ENCODE results near the gene PRG3.
"Not testable (repeated sequence)": the region's sequence is repeated elsewhere in the genome, so short reads cannot be mapped to it uniquely, and the experiment has no call there.

PRG3 gene

DNA sequence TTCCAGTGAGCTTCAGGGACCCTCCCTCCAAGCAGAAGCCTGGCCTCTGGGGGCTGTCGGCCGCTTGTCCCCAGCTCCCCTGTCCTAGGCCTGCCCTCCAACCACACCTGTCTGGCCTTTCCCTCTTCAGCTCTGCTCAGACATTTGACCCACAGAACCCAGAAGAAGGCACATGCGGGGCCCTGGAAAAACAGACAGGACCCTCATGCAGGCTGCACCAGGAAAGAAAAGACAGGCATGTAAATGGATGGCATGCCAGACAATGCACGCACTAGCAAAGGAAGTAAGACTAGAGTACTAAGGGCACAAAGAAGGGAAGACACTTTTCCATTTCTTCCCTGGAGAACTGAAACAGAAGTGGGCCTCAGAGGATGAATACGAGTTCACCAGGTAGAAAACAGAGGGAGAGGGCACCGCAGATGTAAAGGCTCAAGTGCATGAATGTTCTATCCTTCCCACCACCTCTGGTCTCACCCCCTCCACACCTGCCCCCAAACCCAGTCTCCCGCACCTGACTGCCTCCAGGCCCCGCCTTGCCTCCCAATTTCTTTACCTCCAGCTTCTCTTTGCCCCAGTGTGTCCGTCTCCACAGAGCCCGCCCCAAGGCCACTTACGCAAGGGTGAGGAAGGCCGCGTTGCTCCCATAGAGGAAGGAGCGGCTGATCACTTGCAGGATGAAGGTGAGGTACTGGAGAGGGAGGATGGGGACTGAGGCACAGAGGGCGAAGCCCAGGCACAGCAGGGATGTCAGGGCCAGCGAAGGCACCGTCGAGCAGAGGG lies 28.6 kb upstream of the PRG3 start:
- DNase-seq (ENCODE audit: low read depth in 1 of 2, low spot score in 1 of 2), result no peak

- no peak for DNase-seq (ENCODE audit: low read depth in 1 of 2, low spot score in 1 of 2)
These were observed 27.8 kb upstream of the PRG3 start for GRCh38 chr11:57408771-57409170.

- no peak for DNase-seq (ENCODE audit: low read depth in 1 of 2, low spot score in 1 of 2)
These were observed 27.1 kb upstream of the PRG3 start for GRCh38 chr11:57407941-57408475.

DNA sequence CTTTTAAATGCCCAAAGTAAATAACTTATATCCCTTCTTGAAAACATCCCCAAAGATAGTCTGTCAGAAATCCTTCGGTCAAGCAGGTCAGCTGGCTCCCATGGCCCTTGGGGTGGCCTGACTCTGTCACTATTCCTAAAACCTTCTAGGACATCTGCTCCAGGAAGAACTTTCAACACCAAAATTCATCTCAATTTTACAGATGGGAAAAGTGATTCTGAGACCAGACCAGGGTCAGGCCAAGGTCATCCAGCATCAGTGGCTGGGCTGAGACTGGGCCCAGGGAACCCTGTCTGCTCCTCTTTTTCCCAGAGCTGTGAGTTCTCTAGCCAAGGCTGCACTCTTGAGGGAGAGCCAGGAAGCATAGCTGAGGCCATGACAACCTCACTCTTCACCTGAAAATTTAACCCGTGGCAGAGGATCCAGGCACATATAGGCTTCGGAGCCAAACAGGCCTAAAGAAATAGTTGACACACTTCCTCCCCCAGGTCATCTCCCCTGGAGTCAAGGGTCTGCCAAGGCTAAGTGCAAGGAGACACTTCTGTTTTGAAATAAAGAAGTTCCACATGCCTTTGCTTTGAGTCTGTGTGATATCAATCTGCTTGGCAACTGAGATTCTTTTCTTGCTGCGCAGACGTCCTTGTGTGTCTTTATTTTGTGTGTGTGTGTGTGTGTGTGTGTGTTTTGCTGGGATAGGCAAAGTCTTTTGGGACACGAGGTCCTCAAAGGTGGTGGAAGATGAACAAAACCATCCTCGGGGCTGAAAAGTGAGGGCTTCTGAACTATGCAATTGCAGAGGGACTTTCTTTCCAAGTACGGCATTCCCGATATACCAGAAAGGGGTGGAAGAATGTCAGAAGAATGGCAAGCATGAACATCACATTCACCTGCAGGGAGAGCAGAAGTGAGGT lies 26.3 kb upstream of the PRG3 start:
- DNase-seq (ENCODE audit: low read depth in 1 of 2, low spot score in 1 of 2), result no peak

- DNase-seq (ENCODE audit: low read depth in 1 of 2, low spot score in 1 of 2), result peak; percentile 35 to 61
These were observed 25.5 kb upstream of the PRG3 start for GRCh38 chr11:57406337-57406904.

GRCh38 chr11:57405271-57405860 lies 24.4 kb upstream of the PRG3 start:
- DNase-seq (ENCODE audit: low read depth in 1 of 2, low spot score in 1 of 2), result no peak

DNA sequence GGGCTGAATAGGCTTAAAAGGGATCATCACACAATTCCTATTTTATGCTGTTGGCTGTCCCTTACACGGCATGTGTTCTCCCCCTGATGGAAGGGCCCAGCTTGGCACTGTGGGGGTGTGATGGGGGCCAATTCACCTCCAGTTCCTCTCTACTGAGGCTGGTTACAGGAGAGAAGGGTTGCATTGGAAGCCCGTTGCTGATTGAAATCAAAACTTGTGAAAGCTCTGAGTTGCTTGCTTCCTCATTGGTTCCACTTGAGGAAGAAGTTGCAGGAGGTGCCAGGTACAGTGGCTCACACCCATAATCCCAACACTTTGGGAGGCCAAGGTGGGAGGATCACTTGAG lies 22.8 kb upstream of the PRG3 start:
- DNase-seq (ENCODE audit: low read depth in 1 of 2, low spot score in 1 of 2), result no peak

DNA sequence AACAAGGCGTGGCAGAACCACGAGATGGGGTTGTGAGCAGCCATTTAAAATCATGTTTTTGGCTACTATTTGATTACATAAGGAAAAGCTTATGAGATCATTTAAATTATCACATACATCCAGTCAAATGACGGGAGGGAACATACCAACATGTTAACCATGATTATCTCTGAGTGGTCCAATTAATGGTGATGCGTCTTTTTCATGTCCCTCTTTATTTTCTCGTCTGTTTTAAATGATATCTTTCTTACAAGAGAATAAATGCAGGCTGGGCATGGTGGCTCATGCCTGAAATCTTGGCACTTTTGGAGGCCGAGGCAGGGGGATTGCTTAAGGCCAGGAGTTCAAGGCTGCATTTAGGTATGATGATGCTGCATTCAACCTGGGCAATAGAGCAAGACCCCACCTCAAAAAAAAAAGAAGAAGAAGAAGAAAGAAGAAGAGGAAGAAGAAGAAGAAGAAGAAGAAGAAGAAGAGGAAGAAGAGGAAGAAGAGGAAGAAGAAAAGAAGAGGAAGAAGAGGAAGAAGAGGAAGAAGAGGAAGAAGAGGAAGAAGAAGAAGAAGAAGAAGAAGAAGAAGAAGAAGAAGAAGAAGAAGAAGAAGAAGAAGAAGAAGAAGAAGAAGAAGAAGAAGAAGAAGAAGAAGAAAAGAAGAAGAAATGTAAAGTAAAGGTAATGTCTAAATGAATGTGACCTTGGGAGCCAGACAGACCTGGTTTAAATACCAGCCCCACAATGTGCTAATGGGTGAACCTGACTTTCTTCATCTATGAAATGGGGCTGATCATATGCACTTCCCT lies 22.3 kb upstream of the PRG3 start:
- DNase-seq (ENCODE audit: low read depth in 1 of 2, low spot score in 1 of 2), result not testable (repeated sequence)

DNA sequence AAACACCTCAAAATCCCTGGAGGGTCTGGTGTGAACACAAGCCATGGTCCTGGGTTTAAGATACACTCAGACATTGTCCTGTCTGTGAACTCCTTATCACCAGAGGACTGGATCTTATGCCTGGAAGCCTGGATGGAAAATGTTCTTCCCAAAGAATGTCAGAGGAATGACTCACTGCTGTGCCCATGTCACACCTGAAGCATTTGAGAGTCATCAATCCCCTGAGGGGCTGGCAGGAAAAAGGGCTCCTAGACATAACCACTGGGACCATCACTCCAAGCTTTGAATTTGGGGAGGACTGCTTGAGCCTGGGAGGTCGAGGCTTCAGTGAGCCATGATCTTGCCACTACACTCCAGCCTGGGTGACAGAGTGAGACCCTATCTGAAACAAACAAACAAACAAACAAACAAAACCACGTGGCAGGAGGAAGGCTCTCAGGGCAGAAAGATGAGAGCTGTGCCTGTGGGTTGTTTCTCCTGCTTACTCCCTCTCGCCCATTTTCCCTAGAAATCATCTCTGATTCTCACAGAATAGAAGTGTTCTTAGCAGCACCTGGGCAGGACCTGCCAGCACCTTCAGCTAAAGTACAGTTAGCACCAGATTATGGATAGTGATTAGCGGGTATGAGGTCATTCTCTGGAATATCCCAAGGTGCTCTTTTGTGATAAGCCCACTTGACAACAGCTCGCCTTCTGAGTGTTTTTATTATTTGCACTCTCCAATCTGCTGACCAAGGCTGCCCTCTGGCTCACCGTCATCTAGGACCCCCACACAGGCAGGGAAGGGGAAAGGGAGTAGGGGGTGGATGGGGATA lies 21.4 kb upstream of the PRG3 start:
- DNase-seq (ENCODE audit: low read depth in 1 of 2, low spot score in 1 of 2), result no peak

DNA sequence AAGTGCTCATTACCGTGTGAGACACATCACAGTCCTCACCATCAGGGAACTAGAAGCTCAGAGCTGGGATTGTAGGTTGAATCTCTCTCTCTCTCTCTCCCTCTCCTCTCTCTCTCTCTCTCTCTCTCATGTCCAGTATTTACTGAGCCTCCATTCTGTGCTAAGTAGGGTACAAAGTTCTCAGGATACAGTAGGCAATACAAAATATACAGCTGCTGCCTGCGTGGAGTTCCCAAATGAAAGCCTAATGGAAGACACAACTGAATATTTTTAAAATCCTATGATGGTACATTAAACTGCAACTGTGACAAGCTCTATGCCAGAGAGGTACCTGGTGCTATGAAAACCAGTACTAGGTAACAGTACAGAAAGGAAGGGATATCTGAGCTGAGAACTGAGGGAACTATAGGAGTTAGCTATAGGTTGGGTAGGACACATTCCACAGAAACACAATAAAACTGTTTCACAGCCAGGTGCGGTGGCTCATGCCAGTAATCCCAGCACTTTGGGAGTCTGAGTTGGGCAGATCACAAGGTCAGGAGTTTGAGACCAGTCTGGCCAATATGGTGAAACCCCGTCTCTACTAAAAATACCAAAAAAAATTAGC lies 19.1 kb upstream of the PRG3 start:
- no peak for DNase-seq (ENCODE audit: low read depth in 1 of 2, low spot score in 1 of 2)

DNA sequence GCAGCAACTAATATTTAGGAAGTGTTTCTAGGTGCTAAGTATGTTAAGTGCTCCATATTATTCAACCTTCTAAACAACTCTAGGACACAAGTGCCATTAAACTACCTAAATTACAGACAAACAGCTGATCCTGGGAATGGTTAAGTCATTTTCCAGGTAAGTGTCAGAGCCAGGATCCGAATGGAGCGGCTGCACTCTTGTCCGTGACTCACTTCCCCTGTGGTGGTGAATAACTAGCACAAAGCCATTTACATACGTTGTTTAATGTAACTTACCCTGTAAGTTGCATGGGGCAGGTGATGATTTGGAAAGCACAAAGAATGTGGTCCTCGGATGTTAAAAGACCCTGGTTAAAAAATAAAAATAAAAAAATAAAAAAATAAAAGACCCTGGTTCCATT lies 18.3 kb upstream of the PRG3 start:
- no peak for DNase-seq (ENCODE audit: low read depth in 1 of 2, low spot score in 1 of 2)

DNA sequence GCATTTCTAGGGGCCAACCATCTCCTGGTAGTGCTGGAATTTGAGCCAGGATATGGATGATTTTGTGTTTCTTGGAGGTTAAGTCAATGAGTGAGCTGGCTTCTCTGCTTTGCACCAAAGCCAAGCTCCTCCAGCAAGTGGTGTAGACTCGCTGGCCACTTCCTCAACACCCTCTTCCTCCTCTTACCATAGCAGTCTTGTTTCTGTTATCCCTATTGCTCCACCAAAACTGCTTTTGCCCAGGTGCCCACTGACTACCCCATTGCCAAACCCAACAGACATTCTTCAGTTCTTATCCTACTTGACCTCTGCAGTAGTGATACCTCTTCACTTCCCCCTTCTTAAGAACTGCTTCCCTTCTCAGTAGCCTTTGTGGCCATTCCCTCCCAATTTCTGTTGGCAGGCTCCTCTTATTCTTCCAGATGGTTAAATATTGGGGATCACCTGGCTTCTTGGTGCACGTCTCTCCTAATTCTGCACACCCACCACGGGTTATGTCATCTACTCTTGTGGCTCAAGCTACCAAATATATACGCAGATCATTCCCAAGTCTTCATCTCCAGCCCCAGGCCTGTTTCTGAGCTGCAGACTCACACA lies 16.5 kb upstream of the PRG3 start:
- no peak for DNase-seq (ENCODE audit: low read depth in 1 of 2, low spot score in 1 of 2)

- DNase-seq (ENCODE audit: low read depth in 1 of 2, low spot score in 1 of 2), result no peak
These were observed 15.8 kb upstream of the PRG3 start for GRCh38 chr11:57396744-57397143.

GRCh38 chr11:57395905-57396623 lies 15.1 kb upstream of the PRG3 start:
- no peak for DNase-seq (ENCODE audit: low read depth in 1 of 2, low spot score in 1 of 2)

DNA sequence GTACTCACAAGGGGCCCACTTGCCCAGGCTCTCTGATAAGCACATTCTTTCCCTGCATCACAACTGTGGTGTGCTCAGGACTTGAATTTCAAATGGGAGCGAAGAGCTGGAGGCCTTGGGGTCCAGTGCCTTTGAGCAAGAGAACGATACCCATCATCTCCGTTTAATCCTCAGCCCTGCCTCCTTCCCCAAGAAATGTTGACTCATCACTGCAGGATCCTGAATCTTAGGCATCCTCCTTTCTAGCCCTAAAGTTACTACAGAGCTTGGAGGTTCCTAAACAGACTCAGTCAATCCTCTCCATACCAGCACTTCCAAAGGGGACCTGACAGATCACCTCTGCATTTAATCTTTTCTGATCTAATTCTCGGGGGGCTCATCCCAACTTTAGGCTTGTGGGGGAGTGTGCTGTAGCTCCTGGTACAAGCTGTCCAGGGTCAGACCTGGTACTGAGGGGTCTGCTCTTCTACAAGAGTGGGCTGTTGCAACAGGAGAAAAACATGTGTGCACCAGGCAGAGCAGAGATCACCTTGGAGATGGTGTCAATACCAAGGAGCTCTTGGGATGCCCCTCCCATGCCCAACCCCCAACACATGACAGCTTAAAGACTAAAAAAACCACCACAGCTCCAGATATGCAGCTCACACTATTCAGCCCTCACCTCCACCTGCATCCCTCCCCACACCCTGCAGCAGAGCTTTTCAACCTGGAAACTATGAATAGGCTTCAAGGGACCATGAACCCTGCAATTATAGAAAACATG lies 13.4 kb upstream of the PRG3 start:
- DNase-seq (ENCODE audit: low read depth in 1 of 2, low spot score in 1 of 2), result no peak

- DNase-seq (ENCODE audit: low read depth in 1 of 2, low spot score in 1 of 2), result no peak
These were observed 11.8 kb upstream of the PRG3 start for GRCh38 chr11:57392763-57393105.

GRCh38 chr11:57392066-57392762 lies 11.3 kb upstream of the PRG3 start:
- DNase-seq (ENCODE audit: low read depth in 1 of 2, low spot score in 1 of 2), result no peak
